ENCODE measurements around the gene SPX. TPM values are rescaled to one million over a fixed set of nuclear protein-coding genes. Genes with fewer than 3 reads are reported as not detected.

SPX gene
- total RNA-seq, 1 donor from 2014 or later: 0.59 TPM

- ATAC-seq: no peak
- Histone ChIP-seq H3K27ac (no peak overlapping the region), H3K9me3 (no peaks in the 10 kb centered on the region), H3K27me3 (ENCODE audit: low read depth) (no peaks in the 10 kb centered on the region), H3K4me3 (no peak overlapping the region), H3K36me3 (no peaks in the 10 kb centered on the region), H3K4me1 (no peaks in the 10 kb centered on the region)
- TF ChIP-seq CTCF (IDR thresholded peaks at IDR 0.05): no peak
- no peak for DNase-seq
- intact Hi-C loops (cut with DNase I): no loop called here
Measured at GRCh38 chr12:21577516-21577915, 51.4 kb downstream of the SPX start.

GRCh38 chr12:21580748-21581516 lies 54.8 kb downstream of the SPX start:
- H3K4me1 ChIP-seq: no peaks in the 10 kb centered on the region

More at GRCh38 chr12:21580748-21581516, 54.8 kb downstream of the SPX start:
- Histone ChIP-seq H3K27me3 (ENCODE audit: low read depth) (no peaks in the 10 kb centered on the region), H3K36me3 (no peaks in the 10 kb centered on the region), H3K27ac (no peak overlapping the region), H3K4me3 (no peak overlapping the region), H3K9me3 (no peaks in the 10 kb centered on the region)
- no peak for TF ChIP-seq CTCF (IDR thresholded peaks at IDR 0.05)
- DNase-seq (no peak), ATAC-seq (no peak)
- intact Hi-C loops (cut with DNase I): no loop called here

Other genes starting within 250 kb of the SPX start
- 3.5 TPM for gene SLCO1A2, start 191.4 kb upstream of the SPX start, total RNA-seq
- not detected for gene IAPP, start 153.4 kb upstream of the SPX start, total RNA-seq
- gene PYROXD1, start 88.6 kb upstream of the SPX start, total RNA-seq: 24.6 TPM
- 30.0 TPM for gene RECQL, start 24.7 kb upstream of the SPX start, total RNA-seq
- gene GOLT1B, start 24.5 kb upstream of the SPX start, total RNA-seq: 26.5 TPM
- gene GYS2, start 78.6 kb downstream of the SPX start, total RNA-seq: not detected
- 382 TPM for gene LDHB, start 131.5 kb downstream of the SPX start, total RNA-seq
- gene KCNJ8, start 248.4 kb downstream of the SPX start, total RNA-seq: 12.8 TPM

Data from lower lobe of right lung (tissue), 2 donors.